Aorta (tissue), 5 donors: ENCODE data around the gene TCF3. TPM values are rescaled to one million over a fixed set of nuclear protein-coding genes. Genes with fewer than 3 reads are reported as not detected.

Experiments used
- ATAC-seq: fragments of 200-7000 bp; cut with Tn5 transposase; one replicate; pipeline ENCODE4 v1.9.1; 2022; ENCODE audit warnings: moderate library complexity; ENCODE audit not compliant: low FRiP score
- DNase-seq, 2 donors: peaks; one replicate each; pipeline ENCODE4 v3.0.0-alpha.2; 2020
- H3K27ac ChIP-seq, 2 donors: one replicate each; pipeline ENCODE4 v1.5.1; 2013; ENCODE audit warnings: low read length in 2 of 2, mild to moderate bottlenecking in 2 of 2, moderate library complexity in 2 of 2, control low read depth in 1 of 2, inconsistent platforms in 1 of 2, low read depth in 1 of 2
- H3K27me3 ChIP-seq, 2 donors: one replicate each; pipeline ENCODE4 v1.6.1; 2013; ENCODE audit warnings: control low read depth in 1 of 2, low read length in 1 of 2, mild to moderate bottlenecking in 1 of 2, moderate library complexity in 1 of 2; ENCODE audit not compliant: insufficient read depth in 2 of 2, control insufficient read depth in 1 of 2
- H3K36me3 ChIP-seq, 2 donors: one replicate each; pipeline ENCODE4 v1.6.1; 2013; ENCODE audit warnings: control low read depth in 1 of 2, low read length in 1 of 2, mild to moderate bottlenecking in 1 of 2; ENCODE audit not compliant: insufficient read depth in 2 of 2, control insufficient read depth in 1 of 2
- H3K4me1 ChIP-seq, 2 donors: one replicate each; pipeline ENCODE4 v1.6.1; 2013; ENCODE audit warnings: low read length in 2 of 2, control low read depth in 1 of 2, mild to moderate bottlenecking in 1 of 2, moderate library complexity in 1 of 2; ENCODE audit not compliant: insufficient read depth in 2 of 2, control insufficient read depth in 1 of 2
- H3K4me3 ChIP-seq, 2 donors: one replicate each; pipeline ENCODE4 v1.5.1; 2013; ENCODE audit warnings: low read length in 2 of 2, control low read depth in 1 of 2, mild to moderate bottlenecking in 1 of 2
- H3K9me3 ChIP-seq: one replicate; pipeline ENCODE4 v1.6.1; 2013; ENCODE audit warnings: mild to moderate bottlenecking, low read length; ENCODE audit not compliant: control insufficient read depth
- WGBS, 2 donors: extraction: QIAGEN DNeasy Blood & Tissue Kit; methylation state at CpG; one replicate each; pipeline ENCODE4 v1.1.7; 2013; 5-methylcytosine and 5-hydroxymethylcytosine counted together
- intact Hi-C, 2 donors: fragments of 100-400 bp; cut with DNase I; formaldehyde crosslinking; loops; one replicate each; pipeline versions ENCODE4 v1.14.2 to v1.15.0; 2022
- polyA plus RNA-seq, 2 donors: library from polyadenylated mRNA; stranded (reverse); fragments of 200-250 nt; gene quantifications; one replicate each; pipeline ENCODE4 v1.2.3, GENCODE V29; 2013
- total RNA-seq, 2 donors: library from RNA; stranded (reverse); fragmentation: NEBNext Ultra II Directional; extraction: Animal tissue kit (Norgen Biotek cat#: 25700); gene quantifications; one replicate each; pipeline ENCODE4 v1.2.1, GENCODE V29; 2021
- donor health status: healthy with polysubstance abuse.
- donor health status: Bipolar disorder and iron deficiency.
- donor health status: DM: no; HTN: no; CAD: no.
- donor health status: DM: no; HTN: no; CAD: no.
- donor health status: DM: yes; HTN: yes; CAD: no.

Gene TCF3
- total and polyA plus RNA-seq, 4 donors: 23.7 to 50.4 (median 34.1) TPM

DNA sequence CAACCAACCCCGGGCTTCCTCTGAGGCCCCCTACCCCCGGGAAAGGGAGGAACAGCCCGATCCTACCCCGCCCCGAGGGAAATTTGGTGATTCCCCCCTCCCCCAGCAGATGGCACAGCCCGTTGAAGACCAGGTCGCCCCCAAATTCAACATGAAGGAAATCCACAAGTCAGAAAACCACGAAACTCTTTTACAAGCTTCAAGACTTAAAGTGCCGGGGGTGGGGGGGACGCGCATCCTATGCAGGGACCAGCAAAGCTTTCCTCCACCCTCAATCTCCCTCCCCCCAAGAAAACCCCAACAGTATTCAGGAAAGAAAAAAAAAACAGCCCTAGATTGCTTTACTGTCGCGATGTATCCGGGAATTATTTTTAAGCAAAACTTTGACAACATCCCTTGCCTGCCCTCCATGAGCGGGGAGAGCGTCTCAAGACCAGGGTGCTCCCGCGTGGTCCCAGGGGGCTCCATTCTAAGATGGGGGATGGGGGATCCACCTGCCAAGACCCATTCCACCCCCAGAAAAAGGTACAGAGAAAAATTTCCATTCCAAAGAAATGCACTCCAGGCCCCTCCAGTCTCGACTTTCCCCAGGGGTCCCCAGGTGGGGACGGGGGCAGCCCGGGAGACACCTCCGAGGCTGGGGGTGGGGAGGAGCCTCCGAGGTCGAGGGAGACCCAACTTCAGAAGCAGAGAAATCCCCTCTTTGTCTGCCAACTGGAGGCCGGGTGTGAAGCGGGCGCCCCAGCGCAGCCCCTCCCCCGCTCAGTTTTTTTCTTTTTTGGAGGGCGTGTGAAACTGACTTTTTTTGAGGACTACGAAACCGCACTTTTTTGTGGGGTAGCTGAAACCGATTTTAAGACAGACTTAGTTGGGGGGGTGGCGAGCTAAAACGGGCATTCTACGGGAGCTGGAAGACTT, 1.5 kb downstream of the TCF3 start:
- H3K36me3 ChIP-seq: no peaks in the 10 kb centered on the region
- no peaks in the 10 kb centered on the region for H3K9me3 ChIP-seq
- whole genome bisulfite sequencing, 2 donors: 2% methylated on average over 36 of the region's 36 CpGs
- H3K27ac ChIP-seq: no peak overlapping the region
- DNase-seq (peak in 1 of 2 donors; percentile 52), ATAC-seq (no peak)
- H3K4me1 ChIP-seq: no peaks in the 10 kb centered on the region
- no peaks in the 10 kb centered on the region for H3K27me3 ChIP-seq
- intact Hi-C loops: loop anchor here in 1 of 2 donors (5.0 kb wide), 1 partner anchor 44 kb away; the partner anchor contains the start of gene UQCR11
- H3K4me3 ChIP-seq: peak overlapping the region; percentile 48 to 94

DNA sequence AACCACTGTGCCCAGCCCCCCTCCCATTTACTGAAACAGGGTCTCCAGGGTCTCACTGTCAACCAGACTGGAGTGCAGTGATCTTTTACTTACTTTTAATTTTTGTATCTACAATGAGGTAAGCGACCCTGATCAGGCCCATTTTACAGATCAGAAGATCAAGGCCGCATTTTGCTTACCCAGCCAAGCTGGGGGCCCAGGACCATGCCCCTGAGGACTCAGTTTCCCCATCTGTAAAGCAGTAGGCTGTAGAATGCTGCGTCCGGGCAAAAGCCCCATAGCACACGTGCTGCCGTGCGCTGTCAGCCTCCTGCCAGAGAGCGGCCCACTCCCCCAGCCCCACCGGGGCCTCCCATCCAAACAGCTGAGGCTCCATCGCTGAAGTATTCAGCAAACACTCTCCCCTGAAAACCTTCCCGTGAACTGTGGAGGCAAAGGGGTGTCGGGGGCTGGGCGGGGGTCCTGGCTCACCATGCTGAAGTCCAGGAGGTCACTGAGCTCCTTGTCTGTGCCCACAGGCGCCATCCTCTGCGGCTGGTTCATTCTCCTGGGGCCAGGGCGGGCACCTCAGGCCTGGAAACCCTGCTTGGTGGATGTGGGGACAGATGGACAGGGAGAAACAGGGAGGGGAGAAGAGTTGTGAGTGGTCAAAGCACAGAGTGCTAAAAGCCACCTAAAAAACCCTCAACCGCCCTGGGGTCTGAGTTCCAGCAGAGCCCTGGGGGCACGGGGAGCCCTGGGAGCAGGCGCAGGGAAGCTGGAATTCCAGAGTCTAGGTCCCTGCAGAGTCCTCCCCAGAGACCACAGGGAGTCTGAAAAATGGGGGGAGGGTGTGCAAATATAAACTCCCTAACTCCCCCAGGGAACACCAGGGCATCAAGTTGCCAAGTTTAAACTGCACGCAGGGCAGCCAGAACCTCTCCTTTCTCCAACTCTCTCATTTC, 2.4 kb downstream of the TCF3 start:
- Histone ChIP-seq H3K9me3 (no peaks in the 10 kb centered on the region), H3K27ac (no peak overlapping the region), H3K4me1 (no peaks in the 10 kb centered on the region), H3K36me3 (no peaks in the 10 kb centered on the region), H3K27me3 (no peaks in the 10 kb centered on the region), H3K4me3 (no peak overlapping the region)
- WGBS, 2 donors: 68 to 72% methylated on average over 20 of the region's 20 CpGs
- intact Hi-C loops: loop anchor here in 1 of 2 donors (5.0 kb wide), 1 partner anchor 43 kb away; the partner anchor contains the start of gene UQCR11
- ATAC-seq: no peak
- no peak for DNase-seq

DNA sequence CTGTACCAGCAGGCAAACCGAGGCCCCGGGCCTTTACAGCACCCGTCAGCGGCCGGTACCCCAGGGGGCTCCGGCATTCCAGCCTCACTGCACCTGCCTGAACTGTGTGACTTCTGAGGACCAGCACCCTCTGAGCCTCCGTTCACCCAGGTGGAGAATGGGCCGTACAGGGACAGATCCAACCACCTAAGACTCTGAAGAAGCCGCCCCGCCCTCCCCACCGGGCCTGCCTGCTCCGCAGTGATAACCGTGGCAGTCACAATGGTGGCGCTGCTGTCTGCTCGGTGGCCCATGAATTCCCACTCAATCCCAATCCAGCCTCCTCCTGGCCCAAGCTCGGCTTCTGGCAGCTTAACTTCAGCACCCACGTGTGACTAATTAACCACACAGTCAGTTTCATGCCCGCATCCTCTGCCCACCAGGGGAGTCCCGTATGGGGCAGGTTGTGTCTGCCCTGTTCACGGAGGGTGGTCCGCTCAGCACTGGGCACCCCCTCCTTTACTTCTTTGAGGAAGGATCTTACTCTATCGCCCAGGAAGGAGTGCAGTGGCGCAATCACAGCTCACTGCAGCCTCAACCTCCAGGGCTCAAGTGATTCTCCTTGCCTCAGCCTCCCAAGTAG, 3.4 kb downstream of the TCF3 start:
- no peak overlapping the region for H3K27ac ChIP-seq
- DNase-seq: no peak
- H3K36me3 ChIP-seq: no peaks in the 10 kb centered on the region
- H3K4me3 ChIP-seq: no peak overlapping the region
- intact Hi-C loops: no loop called here
- ATAC-seq: no peak
- H3K27me3 ChIP-seq: no peaks in the 10 kb centered on the region
- no peaks in the 10 kb centered on the region for H3K4me1 ChIP-seq
- H3K9me3 ChIP-seq: no peaks in the 10 kb centered on the region
- 89 to 90% methylated on average over 21 to 23 of the region's 23 CpGs for WGBS, 2 donors

DNA sequence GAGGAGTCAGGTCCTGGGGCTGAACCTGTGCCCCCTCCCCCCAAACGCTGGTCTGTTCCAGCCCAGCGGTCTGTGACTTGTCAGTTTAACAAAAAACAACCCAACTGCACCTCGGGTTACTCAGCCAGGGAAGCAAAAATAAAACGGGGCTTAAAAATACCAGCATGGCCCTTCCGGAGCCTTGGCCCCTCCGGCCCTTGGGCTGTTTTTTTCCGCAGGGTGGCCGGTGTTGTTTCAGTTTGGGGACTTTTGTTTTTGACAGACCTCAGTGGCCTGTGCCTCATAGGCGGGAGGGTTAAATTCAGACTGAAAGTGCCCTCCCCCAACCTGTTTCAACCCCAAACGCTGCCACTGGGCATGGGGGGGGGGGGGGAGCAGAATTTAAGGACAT, 4.0 kb downstream of the TCF3 start:
- 76 to 83% methylated on average over 9 to 10 of the region's 10 CpGs for WGBS, 2 donors
- DNase-seq: no peak
- intact Hi-C loops: no loop called here
- no peaks in the 10 kb centered on the region for H3K4me1 ChIP-seq
- no peak for ATAC-seq
- no peaks in the 10 kb centered on the region for H3K36me3 ChIP-seq
- no peaks in the 10 kb centered on the region for H3K27me3 ChIP-seq
- no peak overlapping the region for H3K4me3 ChIP-seq
- no peaks in the 10 kb centered on the region for H3K9me3 ChIP-seq
- H3K27ac ChIP-seq: no peak overlapping the region

DNA sequence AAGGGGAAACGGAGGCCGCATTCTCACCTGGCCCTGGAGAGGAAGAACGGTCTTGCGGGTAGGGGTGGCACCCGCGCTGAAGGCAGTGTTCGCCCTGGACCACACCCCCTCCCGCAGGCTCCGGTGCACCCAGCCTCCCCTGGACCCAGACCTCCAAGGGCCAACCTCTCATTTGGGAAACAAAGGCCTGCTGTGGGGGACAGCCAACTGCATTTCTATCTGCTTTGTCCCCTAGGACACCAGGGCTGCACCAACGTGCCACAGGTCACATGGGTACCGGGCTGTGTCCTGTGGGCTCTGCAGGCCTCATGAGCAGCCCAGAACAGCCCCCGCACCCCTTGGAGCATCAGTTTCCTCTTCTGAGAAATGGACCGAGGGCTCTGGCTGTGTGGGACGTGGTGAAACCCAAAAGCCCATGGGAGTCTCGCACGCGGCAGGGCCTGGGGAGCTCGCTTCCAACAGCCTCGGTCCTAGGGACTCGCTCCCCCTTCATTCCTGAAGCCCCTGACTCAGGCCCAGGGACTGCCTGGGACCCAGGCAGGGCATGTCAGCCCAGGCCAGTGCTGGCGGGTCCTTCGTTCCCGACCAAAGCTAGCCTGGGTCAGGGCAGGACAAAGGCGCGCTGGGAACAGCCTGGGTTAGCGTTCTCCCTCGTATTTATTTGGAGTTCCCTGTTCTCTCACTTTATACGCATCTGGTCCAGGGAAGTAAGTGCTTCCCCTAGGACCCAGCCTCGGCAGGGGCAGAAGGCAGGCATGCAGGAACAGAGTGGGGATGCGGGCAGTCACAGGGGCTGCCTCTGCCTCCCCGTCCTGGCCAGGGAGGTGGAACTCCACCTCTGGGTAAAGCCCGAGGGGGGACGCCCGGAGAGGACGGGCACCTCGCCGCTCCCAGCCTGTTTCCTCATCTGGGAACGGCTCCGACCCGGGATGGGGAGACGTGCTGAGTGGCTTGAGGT, 4.6 kb downstream of the TCF3 start:
- H3K27me3 ChIP-seq: no peaks in the 10 kb centered on the region
- H3K4me3 ChIP-seq: no peak overlapping the region
- WGBS, 2 donors: 93 to 94% methylated on average over 41 of the region's 41 CpGs
- no peak for ATAC-seq
- no peaks in the 10 kb centered on the region for H3K36me3 ChIP-seq
- intact Hi-C loops: no loop called here
- no peaks in the 10 kb centered on the region for H3K4me1 ChIP-seq
- no peak overlapping the region for H3K27ac ChIP-seq
- DNase-seq: no peak
- H3K9me3 ChIP-seq: no peaks in the 10 kb centered on the region

DNA sequence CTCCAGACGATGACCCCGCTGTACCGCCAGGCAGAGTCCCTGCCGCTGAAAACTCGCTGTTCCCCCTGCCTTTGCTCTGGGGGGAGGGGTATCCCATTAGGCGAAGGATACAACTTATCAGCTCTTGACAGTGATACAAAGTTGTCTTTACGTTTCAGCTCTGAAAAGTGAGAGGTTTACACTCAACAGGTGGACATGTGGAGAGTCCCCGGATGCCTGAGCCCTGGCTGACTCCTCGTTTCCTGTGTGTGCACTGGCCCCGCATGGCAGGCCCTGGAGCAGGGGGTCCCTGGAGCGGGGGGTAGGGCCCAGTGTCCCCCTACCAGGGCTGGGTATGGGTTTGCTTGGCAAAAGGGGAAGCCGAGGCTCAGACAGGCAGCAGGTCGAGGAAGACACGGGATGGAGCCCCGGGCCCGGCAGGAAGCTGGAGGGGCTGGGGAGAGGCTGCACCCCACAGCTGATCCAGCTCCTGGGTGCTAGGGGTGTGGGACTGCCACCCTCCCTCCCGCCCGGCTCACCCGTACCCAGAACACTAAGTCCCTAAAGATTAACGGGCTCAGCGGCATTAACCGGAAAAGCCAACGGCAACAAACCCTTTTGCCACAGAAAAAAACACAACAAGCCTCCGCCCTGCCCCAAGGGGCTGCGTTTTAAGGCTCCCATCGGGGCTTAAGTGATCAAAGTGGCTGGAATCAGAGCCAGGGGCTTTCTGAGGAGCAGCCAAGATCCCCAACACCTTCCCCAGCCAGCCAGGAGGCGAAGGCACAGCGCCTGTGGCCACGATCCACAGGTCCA, 5.6 kb downstream of the TCF3 start:
- no peak for ATAC-seq
- intact Hi-C loops: no loop called here
- Histone ChIP-seq H3K9me3 (no peaks in the 10 kb centered on the region), H3K27ac (no peak overlapping the region), H3K27me3 (no peaks in the 10 kb centered on the region), H3K4me1 (no peaks in the 10 kb centered on the region), H3K4me3 (no peak overlapping the region), H3K36me3 (no peaks in the 10 kb centered on the region)
- no peak for DNase-seq
- WGBS, 2 donors: 84 to 86% methylated on average over 29 of the region's 29 CpGs

DNA sequence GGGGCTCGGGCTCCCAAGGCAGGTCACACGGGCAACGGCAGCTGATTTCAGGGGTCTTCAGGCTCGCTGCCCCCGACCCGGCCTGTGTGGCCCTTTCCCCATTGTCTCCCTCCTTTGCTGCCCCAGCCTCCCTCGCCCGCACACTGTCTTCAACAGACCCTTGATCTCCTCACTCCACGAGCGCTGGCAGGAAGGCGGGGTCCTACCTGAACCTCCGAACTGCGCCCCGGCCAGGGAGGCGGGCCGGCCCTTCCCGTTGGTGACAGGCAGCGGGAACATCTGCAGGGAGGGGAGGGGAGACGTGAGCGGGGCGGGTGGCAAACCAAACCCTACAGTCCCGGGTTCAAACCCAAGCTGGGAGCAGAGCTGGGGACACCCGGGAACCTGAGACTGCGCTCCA, 6.3 kb downstream of the TCF3 start:
- ATAC-seq: no peak
- Histone ChIP-seq H3K4me1 (no peaks in the 10 kb centered on the region), H3K36me3 (no peaks in the 10 kb centered on the region), H3K27ac (no peak overlapping the region), H3K9me3 (no peaks in the 10 kb centered on the region), H3K4me3 (no peak overlapping the region), H3K27me3 (no peaks in the 10 kb centered on the region)
- intact Hi-C loops: no loop called here
- 90 to 95% methylated on average over 21 to 24 of the region's 24 CpGs for WGBS, 2 donors
- DNase-seq: no peak
